Fibroblast of skin of abdomen (primary cell): ENCODE data around the gene KIF13A.
"Not testable (repeated sequence)": the region's sequence is repeated elsewhere in the genome, so short reads cannot be mapped to it uniquely, and the experiment has no call there.

Source experiments
- DNase-seq: peaks from one replicate; pipeline ENCODE4 v3.0.0-alpha.2; 2013

Gene KIF13A

GRCh38 chr6:17842934-17843821, 144.3 kb downstream of the KIF13A start:
- DNase-seq, result no peak

DNA sequence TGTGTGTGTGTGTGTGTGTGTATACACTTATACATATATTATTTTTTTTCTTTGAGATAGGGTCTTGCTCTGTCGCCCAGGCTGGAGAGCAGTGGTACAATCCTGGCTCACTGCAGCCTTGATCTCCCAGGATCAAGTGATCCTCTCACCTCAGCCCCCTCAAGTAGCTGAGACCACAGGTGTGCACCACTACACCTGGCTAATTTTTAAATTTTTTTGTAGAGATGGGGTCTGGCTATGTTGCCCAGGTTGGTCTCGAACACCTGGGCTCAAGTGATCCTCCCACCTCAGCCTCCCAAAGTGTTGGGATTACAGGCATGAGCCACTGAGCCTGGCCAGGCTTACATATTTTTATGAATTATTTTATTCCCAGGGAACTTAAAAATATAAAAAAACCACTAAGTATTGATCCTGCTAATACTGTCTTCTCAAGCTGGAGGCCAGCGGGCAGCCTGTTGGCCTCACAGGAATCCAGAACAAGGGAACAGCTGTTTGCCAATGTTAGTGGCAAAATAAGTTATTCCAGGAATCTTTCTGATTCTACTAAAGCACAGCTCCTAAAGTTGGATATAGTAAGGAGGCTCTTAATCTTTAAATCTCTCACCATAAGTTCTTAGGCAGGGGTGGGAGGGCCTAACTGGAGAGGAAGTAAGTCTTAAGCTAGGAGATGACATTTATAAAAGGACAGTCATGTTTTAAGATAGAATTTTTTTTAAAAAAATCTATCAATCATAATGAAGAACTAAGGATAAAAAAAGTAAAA, 145.2 kb downstream of the KIF13A start:
- DNase-seq, result no peak

GRCh38 chr6:17839513-17840223, 147.8 kb downstream of the KIF13A start:
- DNase-seq, result no peak

GRCh38 chr6:17836293-17836692, 151.1 kb downstream of the KIF13A start:
- DNase-seq, result no peak

- DNase-seq, result no peak
Measured at GRCh38 chr6:17835784-17836183, 151.7 kb downstream of the KIF13A start.

DNA sequence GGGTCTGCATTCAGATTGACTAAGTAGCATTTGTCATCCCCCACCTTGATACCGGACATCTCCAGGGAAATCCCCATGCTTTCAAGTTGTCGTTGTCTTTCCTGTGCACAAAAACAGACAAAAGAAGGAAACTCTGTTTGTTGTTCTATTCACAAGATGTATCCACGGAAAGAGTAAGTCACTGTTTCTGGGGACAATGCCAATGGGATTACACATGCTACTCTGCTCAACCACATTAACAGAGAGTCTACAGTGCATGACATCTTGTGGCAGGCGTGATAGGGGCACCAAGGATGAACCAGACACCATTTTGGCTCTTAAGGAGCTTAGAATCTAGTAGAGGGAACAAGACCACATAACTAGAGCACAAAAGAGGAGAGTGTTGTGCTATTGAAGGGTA, 156.3 kb downstream of the KIF13A start:
- peak; percentile 32 for DNase-seq

DNA sequence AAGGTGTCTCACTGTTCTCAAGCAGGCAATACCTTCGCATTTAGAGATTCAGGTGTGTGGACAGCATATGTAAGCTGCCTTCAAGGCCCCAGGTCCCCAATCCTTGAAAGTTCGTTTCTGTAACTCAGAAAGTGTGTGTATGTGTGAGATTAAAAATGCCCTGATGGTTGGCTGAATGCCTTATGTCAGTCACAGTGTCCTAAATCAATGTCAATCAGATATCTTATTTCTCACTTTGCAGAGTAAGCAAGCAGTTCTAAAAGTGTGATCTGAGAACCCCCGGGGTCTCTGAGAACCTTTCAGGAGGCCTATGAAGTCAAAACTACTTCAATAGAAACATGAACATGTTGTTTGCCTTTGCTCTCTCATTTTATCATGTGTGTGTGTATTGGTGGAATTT, 157.5 kb downstream of the KIF13A start:
- DNase-seq, result no peak

DNA sequence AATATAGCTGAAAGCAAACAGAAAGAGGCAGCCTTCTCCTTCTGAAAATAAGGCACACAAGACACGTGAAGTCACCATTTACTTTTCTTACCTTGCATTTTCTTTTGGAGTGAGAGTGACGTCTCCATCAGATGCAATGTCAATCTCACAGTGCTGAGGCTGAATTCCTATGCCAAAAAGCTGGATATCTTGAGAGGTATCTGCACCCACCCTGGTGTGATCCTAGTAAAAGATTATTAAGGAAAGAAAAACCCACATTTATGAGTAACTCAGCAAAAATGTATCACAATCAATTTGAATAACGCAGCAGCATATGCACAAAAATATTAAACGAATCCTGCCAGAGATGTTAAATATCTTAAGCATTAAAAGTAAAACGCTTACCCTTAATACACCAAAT, 159.3 kb downstream of the KIF13A start:
- DNase-seq, result no peak

GRCh38 chr6:17826301-17826700, 161.1 kb downstream of the KIF13A start:
- no peak for DNase-seq

- DNase-seq, result no peak
Measured at GRCh38 chr6:17820055-17820454, 167.4 kb downstream of the KIF13A start.

GRCh38 chr6:17817763-17818162, 169.7 kb downstream of the KIF13A start:
- no peak for DNase-seq

DNA sequence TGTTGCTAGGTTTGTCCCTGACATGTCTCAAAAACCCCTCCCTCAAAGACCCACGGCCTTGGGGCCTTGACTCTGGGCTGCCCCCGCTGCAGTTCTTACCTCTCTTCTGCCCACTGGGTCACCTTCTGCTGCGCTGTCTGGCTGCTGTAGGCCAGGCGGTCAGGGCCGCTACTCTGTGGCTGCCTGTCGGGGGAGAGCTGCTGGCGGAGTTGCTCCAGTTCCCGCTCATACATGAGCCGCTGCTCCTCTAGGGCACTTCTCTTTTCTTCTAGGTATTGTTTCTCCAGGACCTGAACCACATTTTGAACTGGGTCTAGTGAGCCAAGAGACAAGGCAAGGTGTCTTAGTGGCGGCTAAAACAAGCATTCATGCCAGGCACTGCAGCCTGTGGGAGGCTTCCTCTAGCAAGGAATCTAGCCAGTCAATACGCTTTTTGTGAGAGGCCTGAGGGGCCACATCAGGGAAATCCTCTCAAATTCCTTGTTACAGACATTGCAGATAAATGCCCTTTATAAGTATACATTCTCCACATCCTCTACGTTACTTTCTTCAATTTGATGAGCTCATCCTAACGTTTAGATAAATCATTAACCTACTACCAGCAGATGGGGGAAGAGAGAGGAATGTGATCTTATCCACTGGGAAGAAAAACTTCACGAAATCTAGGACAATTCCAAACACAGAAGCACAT, 170.4 kb downstream of the KIF13A start:
- DNase-seq, result peak; percentile 61

DNA sequence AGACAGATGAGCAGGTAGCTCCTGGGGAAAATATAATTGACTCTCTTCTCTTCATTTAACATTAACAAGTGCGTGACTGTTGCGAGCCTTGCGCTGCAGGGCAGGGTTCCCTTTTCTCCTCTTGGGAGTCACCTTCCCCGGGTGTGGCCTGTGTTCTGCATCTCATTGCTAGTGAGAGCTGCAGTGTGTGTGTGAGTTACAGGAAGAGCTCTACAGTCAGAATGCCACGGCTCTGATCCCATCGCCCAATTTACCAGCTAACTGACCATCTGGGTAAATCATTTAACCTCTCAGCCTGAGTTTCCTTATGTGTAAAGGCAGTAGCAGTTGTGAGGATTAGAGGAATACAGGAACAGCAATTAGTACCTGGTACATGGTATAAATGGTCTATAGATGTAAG, 173.9 kb downstream of the KIF13A start:
- no peak for DNase-seq

DNA sequence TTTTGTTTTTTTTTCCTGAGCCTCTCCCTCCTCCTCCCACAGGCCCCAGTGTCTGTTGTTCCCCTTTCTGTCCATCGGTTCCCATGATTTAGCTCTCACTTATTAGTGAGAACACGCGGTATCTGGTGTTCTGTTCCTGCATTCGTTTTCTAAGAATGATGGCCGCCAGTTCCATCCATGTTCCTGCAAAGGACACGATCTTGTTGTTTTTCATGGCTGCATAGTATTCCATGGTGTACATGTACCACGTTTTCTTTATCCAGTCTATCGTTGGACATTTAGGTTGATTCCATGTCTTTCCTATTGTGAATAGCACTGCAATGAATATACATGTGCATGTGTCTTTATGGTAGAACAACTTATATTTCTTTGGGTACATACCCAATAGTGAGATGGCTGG, 175.1 kb downstream of the KIF13A start:
- DNase-seq, result no peak

DNA sequence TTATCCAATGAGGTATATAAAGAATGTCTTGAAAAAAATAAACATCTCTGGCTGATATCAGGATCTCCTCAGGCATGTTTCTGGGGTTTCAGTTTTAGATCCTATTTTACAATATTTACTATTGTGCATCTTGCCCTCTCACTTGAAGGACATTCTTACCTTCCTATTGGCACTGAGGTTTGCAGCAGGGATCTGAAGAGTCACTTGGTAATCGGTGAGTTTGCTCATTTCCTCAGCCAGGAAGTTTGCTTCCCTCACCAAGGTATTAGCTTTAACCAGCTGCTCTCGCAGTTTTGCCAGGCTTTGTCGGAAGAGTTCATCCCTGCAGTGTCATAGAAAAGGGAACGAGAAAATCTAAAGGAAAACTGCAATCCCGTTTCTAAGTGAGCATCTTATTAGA, 178.8 kb downstream of the KIF13A start:
- no peak for DNase-seq

DNA sequence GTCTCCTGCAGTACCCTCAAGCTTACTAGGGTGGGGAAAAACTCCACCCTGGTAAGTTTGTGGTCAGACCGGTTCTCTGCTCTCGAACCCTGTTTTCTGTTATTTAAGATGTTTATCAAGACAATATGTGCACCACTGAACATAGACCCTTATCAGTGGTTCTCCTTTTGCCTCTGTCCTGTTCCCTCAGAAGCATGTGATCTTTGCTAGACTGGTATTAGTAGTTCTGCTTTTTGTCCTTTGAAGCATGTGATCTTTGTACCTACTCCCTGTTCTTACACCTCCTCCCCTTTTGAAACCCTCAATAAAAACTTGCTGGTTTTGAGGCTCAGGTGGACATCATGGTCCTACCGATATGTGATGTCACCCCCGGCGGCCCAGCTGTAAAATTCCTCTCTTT, 180.0 kb downstream of the KIF13A start:
- not testable (repeated sequence) for DNase-seq

- DNase-seq, result no peak
Measured at GRCh38 chr6:17803409-17803808, 184.0 kb downstream of the KIF13A start.

DNA sequence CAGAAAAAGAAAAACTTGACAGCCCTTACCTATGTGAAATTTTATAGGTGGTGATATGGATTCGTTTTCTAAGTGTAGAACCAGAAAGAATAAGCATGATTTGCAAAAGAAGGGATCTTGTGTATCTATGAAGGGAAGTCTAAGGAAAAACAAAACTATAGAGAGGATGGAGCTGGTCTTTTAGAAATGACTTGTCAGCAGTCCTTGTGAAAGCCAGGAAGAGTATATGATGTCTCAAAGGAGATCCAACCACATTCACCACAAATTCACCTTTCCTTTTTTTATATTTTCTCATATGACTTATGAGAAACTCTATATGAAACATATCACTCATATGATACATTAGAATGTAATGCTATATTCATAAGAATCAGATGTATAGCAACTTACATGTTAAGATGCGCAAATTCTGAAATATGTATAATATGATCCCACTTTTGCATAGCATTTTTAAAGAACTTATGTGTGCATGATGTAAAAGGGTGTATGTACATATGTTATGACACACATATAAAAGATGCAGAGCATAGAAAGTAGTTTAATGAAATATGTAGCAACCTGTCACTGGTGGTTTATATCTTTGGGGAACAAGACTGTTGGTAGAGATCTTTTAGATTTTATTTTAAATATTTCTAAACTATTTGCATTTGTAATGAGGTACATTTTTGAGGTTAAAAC, 188.8 kb downstream of the KIF13A start:
- DNase-seq, result no peak

GRCh38 chr6:17790489-17790888, 196.9 kb downstream of the KIF13A start:
- DNase-seq, result no peak

DNA sequence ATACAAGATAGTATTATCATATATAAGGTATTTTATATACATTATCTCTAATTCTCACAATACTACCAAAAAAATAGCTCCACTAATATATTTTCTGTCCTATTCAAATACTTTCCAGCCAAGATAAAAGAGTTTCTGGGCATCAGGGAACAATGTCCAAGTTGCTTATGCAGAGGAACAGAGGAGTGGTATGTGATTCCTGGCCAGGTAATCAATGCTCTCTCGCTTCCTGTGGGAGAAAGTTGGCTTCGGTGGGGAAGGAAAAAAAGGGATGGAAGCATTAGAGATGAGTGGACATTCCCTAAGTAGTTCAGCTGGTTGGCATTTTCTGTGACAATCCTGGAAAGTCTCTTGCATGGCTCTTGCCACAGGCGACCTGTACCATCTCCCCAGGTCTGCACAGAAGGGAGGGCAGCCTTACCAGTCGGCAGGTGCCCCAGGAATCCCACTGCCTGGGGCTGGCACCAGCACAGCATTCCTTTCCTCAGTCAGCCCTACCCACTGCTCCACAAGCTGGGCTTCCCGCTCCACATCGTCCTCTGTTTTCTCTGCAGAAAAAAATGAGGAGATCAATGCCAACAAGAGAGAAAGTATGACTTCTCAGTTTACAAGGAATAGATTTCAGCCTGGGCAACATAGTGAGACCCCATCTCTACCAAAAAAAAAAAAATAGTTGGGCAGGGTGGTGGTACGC, 202.2 kb downstream of the KIF13A start:
- DNase-seq, result no peak

- DNase-seq, result no peak
Measured at GRCh38 chr6:17780061-17780460, 207.4 kb downstream of the KIF13A start.
